Choroid plexus epithelial cell (primary cell): ENCODE data around the gene BBOX1.
"Not testable (repeated sequence)": the region's sequence is repeated elsewhere in the genome, so short reads cannot be mapped to it uniquely, and the experiment has no call there.

Source experiments
- DNase-seq: peaks from one replicate; pipeline ENCODE4 v3.0.0-alpha.2; 2010; ENCODE audit warnings: low read depth
- H3K4me3 ChIP-seq: 2 replicates; pipeline ENCODE4 v1.5.1; 2011; ENCODE audit warnings: low read depth, mild to moderate bottlenecking, control low read depth, low read length, moderate library complexity
- TF ChIP-seq, protein P1 (sequence below): conservative IDR thresholded peaks from 2 replicates; pipeline ENCODE4 v1.5.1; 2011; ENCODE audit warnings: low read depth, mild to moderate bottlenecking, control low read depth, inconsistent platforms, low read length, moderate library complexity

The BBOX1 gene

DNA sequence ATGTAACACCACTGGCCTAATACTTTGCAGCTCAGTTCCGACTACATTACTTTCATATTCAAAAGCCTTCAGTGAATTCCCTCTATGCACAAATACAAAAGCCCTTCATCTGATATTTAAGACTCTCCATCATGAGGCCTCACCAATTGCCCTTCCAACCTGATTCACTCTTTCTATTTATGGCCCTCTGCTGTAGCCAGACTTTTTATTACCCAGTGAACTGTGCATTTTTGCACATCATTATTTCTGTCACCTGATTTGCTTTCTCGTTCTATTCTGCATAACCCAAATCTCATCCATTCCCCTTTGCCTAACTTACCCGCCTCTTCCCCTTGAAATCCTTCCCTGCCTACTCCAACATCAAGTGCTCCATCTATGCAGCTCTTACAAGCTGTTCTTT is 78.3 kb downstream of the BBOX1 start:
- DNase-seq = no peak
- TF ChIP-seq, protein P1, sequence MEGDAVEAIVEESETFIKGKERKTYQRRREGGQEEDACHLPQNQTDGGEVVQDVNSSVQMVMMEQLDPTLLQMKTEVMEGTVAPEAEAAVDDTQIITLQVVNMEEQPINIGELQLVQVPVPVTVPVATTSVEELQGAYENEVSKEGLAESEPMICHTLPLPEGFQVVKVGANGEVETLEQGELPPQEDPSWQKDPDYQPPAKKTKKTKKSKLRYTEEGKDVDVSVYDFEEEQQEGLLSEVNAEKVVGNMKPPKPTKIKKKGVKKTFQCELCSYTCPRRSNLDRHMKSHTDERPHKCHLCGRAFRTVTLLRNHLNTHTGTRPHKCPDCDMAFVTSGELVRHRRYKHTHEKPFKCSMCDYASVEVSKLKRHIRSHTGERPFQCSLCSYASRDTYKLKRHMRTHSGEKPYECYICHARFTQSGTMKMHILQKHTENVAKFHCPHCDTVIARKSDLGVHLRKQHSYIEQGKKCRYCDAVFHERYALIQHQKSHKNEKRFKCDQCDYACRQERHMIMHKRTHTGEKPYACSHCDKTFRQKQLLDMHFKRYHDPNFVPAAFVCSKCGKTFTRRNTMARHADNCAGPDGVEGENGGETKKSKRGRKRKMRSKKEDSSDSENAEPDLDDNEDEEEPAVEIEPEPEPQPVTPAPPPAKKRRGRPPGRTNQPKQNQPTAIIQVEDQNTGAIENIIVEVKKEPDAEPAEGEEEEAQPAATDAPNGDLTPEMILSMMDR = no peak

GRCh38 chr11:27119396-27119795 is 78.8 kb downstream of the BBOX1 start:
- H3K4me3 ChIP-seq = no peak overlapping the region
- no peak for DNase-seq
- TF ChIP-seq, protein P1 = no peak

More for the DNA sequence above, 78.3 kb downstream of the BBOX1 start:
- no peak overlapping the region for H3K4me3 ChIP-seq

DNA sequence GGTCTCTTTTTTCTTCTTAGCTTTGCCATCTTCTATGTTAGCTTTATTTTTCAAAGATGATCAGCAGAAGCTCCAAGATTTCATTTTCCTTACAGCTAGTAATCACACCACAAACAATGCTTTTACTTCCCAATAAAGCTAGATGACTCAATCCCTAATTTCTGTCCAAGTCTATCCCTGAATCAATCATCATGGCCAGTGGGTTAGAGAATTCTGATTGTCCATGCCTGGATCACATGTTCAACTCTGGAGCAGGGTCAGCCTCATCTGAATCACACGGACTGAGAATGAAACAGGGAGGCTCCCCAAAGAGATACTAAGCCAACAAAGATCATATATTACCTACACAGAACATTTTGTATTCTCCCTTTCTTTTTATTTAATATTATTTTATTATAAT is 79.6 kb downstream of the BBOX1 start:
- H3K4me3 ChIP-seq = no peak overlapping the region
- TF ChIP-seq, protein P1 = no peak
- no peak for DNase-seq

GRCh38 chr11:27122001-27122400 is 81.4 kb downstream of the BBOX1 start:
- DNase-seq = peak; percentile 26
- no peak overlapping the region for H3K4me3 ChIP-seq
- TF ChIP-seq, protein P1 = no peak

GRCh38 chr11:27124514-27125264 is 84.1 kb downstream of the BBOX1 start:
- DNase-seq = peak; percentile 81
- H3K4me3 ChIP-seq = no peak overlapping the region
- TF ChIP-seq, protein P1 = peak; percentile 44

DNA sequence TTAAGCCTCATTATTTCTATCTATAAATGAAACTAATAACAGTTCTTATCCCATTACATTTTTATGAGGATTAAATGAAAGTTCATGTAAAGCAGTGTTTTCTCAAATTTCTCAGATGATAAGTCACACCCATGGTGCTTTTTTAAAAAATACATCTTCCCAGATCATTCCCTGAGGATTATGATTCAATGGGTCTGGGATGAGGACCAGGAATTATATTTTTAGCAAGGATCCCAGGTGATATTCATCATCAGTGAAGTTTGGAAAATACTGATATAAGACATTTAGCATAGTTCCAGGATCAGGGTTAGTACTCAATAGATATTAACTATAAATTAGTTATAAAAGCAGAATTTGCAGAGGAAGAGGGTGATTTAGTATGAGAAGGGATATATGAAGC is 89.1 kb downstream of the BBOX1 start:
- no peak for DNase-seq
- TF ChIP-seq, protein P1 = no peak
- H3K4me3 ChIP-seq = no peak overlapping the region

GRCh38 chr11:27130806-27131205 is 90.2 kb downstream of the BBOX1 start:
- DNase-seq = no peak
- TF ChIP-seq, protein P1 = no peak
- no peak overlapping the region for H3K4me3 ChIP-seq

DNA sequence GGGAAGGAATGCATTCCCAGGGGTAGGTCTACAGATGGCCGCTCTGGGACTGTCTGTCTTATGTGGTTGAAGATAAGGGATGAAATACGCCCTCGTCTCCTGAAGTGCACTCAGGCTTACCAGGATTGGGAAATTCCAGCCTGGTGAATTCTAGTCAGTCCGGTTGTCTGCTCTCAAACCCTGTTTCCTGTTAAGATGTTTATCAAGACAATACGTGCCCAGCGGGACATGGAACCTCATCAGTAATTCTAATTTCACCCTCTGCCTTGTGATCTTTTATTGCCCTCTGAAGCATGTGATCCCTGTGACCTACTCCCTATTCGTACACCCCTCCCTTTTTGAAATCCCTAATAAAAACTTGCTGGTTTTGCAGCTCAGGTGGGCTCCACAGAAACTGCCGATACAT is 95.3 kb downstream of the BBOX1 start:
- DNase-seq, H3K4me3 ChIP-seq: not testable (repeated sequence)
